Loucy (cell line): ENCODE data around the gene MDGA2.
"Not testable (repeated sequence)": the region's sequence is repeated elsewhere in the genome, so short reads cannot be mapped to it uniquely, and the experiment has no call there.

Source experiments
- H2AFZ ChIP-seq: fragments of 200-600 bp; sonication (generic); 2 replicates; pipeline ENCODE4 v1.6.0; 2016; ENCODE audit warnings: antibody characterized with exemption, mild to moderate bottlenecking, low read length, moderate library complexity
- H3F3A ChIP-seq: fragments of 200-600 bp; 2 replicates; pipeline ENCODE4 v1.6.0; 2016; ENCODE audit warnings: antibody characterized with exemption, low read depth, mild to moderate bottlenecking
- H3K27me3 ChIP-seq: fragments of 200-600 bp; sonication (generic); 2 replicates; pipeline ENCODE4 v1.6.1; 2014; ENCODE audit warnings: low read length, mild to moderate bottlenecking; ENCODE audit not compliant: insufficient read depth, poor library complexity, severe bottlenecking
- H3K36me3 ChIP-seq: fragments of 200-600 bp; sonication (generic); 2 replicates; pipeline ENCODE4 v1.6.1; 2016; ENCODE audit warnings: low read length; ENCODE audit not compliant: insufficient read depth
- H3K4me1 ChIP-seq: fragments of 200-600 bp; sonication (generic); 2 replicates; pipeline ENCODE4 v1.5.1; 2014; ENCODE audit warnings: low read length, mild to moderate bottlenecking; ENCODE audit not compliant: insufficient read depth, poor library complexity, severe bottlenecking
- H3K4me2 ChIP-seq: fragments of 200-600 bp; sonication (generic); 2 replicates; pipeline ENCODE4 v1.6.0; 2014; ENCODE audit warnings: antibody characterized with exemption, low read length, low read depth, mild to moderate bottlenecking; ENCODE audit not compliant: poor library complexity, severe bottlenecking
- H3K4me3 ChIP-seq: fragments of 200-600 bp; sonication (generic); 2 replicates; pipeline ENCODE4 v1.5.1; 2014; ENCODE audit warnings: low read length, mild to moderate bottlenecking, mixed read lengths; ENCODE audit not compliant: poor library complexity, severe bottlenecking
- H3K79me2 ChIP-seq: fragments of 200-600 bp; sonication (generic); 2 replicates; pipeline ENCODE4 v1.6.1; 2014; ENCODE audit warnings: low read length; ENCODE audit not compliant: insufficient read depth
- H3K9ac ChIP-seq: fragments of 200-600 bp; sonication (generic); 2 replicates; pipeline ENCODE4 v1.6.0; 2014; ENCODE audit warnings: mild to moderate bottlenecking, low read depth, low read length, moderate library complexity; ENCODE audit not compliant: poor library complexity, severe bottlenecking
- H3K9me2 ChIP-seq: fragments of 200-600 bp; sonication (generic); replicated peaks from 2 replicates; pipeline ENCODE4 v1.6.1; 2016; ENCODE audit warnings: low read depth, low read length, mixed read lengths
- H3K9me3 ChIP-seq: fragments of 200-600 bp; sonication (generic); 2 replicates; pipeline ENCODE4 v1.6.1; 2014; ENCODE audit warnings: mild to moderate bottlenecking, antibody characterized with exemption, low read length, low read depth; ENCODE audit not compliant: insufficient read depth
- H4K20me1 ChIP-seq: fragments of 200-600 bp; sonication (generic); 2 replicates; pipeline ENCODE4 v1.6.0; 2014; ENCODE audit warnings: antibody characterized with exemption, low read length, mild to moderate bottlenecking; ENCODE audit not compliant: insufficient read depth, poor library complexity, severe bottlenecking
- CTCF ChIP-seq: fragments of 200-600 bp; sonication (generic); conservative IDR thresholded peaks from 2 replicates; pipeline ENCODE4 v1.5.1; 2014; ENCODE audit warnings: mild to moderate bottlenecking, antibody characterized with exemption, low read length
- EZH2phosphoT487 ChIP-seq: fragments of 200-600 bp; IDR thresholded peaks from 2 replicates; pipeline ENCODE4 v1.6.1; 2018; ENCODE audit warnings: antibody characterized with exemption, mild to moderate bottlenecking, moderate library complexity, borderline replicate concordance

The MDGA2 gene

GRCh38 chr14:47257013-47257412 lies 418.4 kb downstream of the MDGA2 start:
- no peaks in the 10 kb centered on the region for H3K36me3 ChIP-seq
- H3K9ac ChIP-seq: no peak overlapping the region
- no peaks in the 10 kb centered on the region for H3K79me2 ChIP-seq
- TF ChIP-seq CTCF (no peak), EZH2phosphoT487 (no peak)
- H4K20me1 ChIP-seq: no peaks in the 10 kb centered on the region
- H3K4me2 ChIP-seq: peak overlapping the region; percentile 48
- peak overlapping the region; percentile 39 for H3K4me3 ChIP-seq
- no peaks in the 10 kb centered on the region for H3K9me3 ChIP-seq
- no peaks in the 10 kb centered on the region for H3K27me3 ChIP-seq
- H2AFZ ChIP-seq: peak overlapping the region; percentile 23; the same call in 1 of the 2 replicates
- no peaks in the 10 kb centered on the region for H3K9me2 ChIP-seq
- peaks cover 9% of the 10 kb centered on the region for H3K4me1 ChIP-seq
- no peaks in the 10 kb centered on the region for H3F3A ChIP-seq

GRCh38 chr14:47252802-47253201 lies 422.6 kb downstream of the MDGA2 start:
- H3K4me2 ChIP-seq: no peak overlapping the region
- H3K4me1 ChIP-seq: peaks cover 9% of the 10 kb centered on the region
- no peaks in the 10 kb centered on the region for H3K9me3 ChIP-seq
- no peaks in the 10 kb centered on the region for H4K20me1 ChIP-seq
- no peak overlapping the region for H2AFZ ChIP-seq
- H3K79me2 ChIP-seq: no peaks in the 10 kb centered on the region
- no peak for TF ChIP-seq CTCF
- TF ChIP-seq EZH2phosphoT487: no peak
- no peak overlapping the region for H3K9ac ChIP-seq
- H3K36me3 ChIP-seq: no peaks in the 10 kb centered on the region
- H3K4me3 ChIP-seq: no peak overlapping the region
- no peaks in the 10 kb centered on the region for H3F3A ChIP-seq
- no peaks in the 10 kb centered on the region for H3K27me3 ChIP-seq
- no peaks in the 10 kb centered on the region for H3K9me2 ChIP-seq

- Histone ChIP-seq H3K36me3 (no peaks in the 10 kb centered on the region), H3K27me3 (no peaks in the 10 kb centered on the region), H2AFZ (no peak overlapping the region), H3K4me2 (no peak overlapping the region), H3K4me1 (no peaks in the 10 kb centered on the region), H3K9me2 (no peaks in the 10 kb centered on the region), H3K4me3 (no peak overlapping the region), H3K79me2 (no peaks in the 10 kb centered on the region), H3F3A (no peaks in the 10 kb centered on the region), H3K9me3 (no peaks in the 10 kb centered on the region), H4K20me1 (no peaks in the 10 kb centered on the region), H3K9ac (no peak overlapping the region)
- TF ChIP-seq EZH2phosphoT487 (no peak), CTCF (no peak)
Observed at GRCh38 chr14:47246367-47246766, 429.0 kb downstream of the MDGA2 start.

GRCh38 chr14:47242579-47242978 lies 432.8 kb downstream of the MDGA2 start:
- H3K9me3 ChIP-seq, H2AFZ ChIP-seq, H3F3A ChIP-seq, H4K20me1 ChIP-seq, H3K79me2 ChIP-seq, H3K9me2 ChIP-seq, H3K4me3 ChIP-seq, H3K36me3 ChIP-seq, H3K9ac ChIP-seq, H3K27me3 ChIP-seq, H3K4me1 ChIP-seq, H3K4me2 ChIP-seq: not testable (repeated sequence)
